GM20000 (cell line): ENCODE measurements around the gene THAP4.
"Not testable (repeated sequence)": the region's sequence is repeated elsewhere in the genome, so short reads cannot be mapped to it uniquely, and the experiment has no call there.

Source experiments
- DNase-seq: peaks from one replicate; pipeline ENCODE4 v3.0.0; 2012; ENCODE audit warnings: low spot score
- CTCF ChIP-seq: IDR thresholded peaks from 2 replicates; pipeline ENCODE4 v1.5.1; 2012; ENCODE audit warnings: mild to moderate bottlenecking, control low read depth; ENCODE audit errors: extremely low read depth, missing control alignments

Gene THAP4

GRCh38 chr2:241569831-241570281 lies 67.1 kb downstream of the THAP4 start:
- DNase-seq, result no peak

GRCh38 chr2:241568726-241569125 lies 68.2 kb downstream of the THAP4 start:
- no peak for TF ChIP-seq CTCF
- DNase-seq, result no peak

More at GRCh38 chr2:241569831-241570281, 67.1 kb downstream of the THAP4 start:
- TF ChIP-seq CTCF, result no peak

GRCh38 chr2:241567776-241568175 lies 69.2 kb downstream of the THAP4 start:
- TF ChIP-seq CTCF, result no peak
- DNase-seq, result no peak

- not testable (repeated sequence) for DNase-seq
These were observed 69.7 kb downstream of the THAP4 start for GRCh38 chr2:241567266-241567665.

GRCh38 chr2:241566468-241566867 lies 70.5 kb downstream of the THAP4 start:
- TF ChIP-seq CTCF, result no peak
- no peak for DNase-seq

GRCh38 chr2:241566021-241566420 lies 70.9 kb downstream of the THAP4 start:
- not testable (repeated sequence) for DNase-seq

GRCh38 chr2:241565411-241565810 lies 71.5 kb downstream of the THAP4 start:
- DNase-seq, result no peak
- no peak for TF ChIP-seq CTCF

- no peak for TF ChIP-seq CTCF
- DNase-seq, result no peak
These were observed 72.2 kb downstream of the THAP4 start for GRCh38 chr2:241564596-241565410.
